HepG2 (cell line): Measurements from ENCODE around the gene RNF126. TPM values are rescaled to one million over a fixed set of nuclear protein-coding genes. Genes with fewer than 3 reads are reported as not detected.

Experiments
- DR1 ChIP-seq: sonication (generic); formaldehyde crosslinking; IDR thresholded peaks from 2 replicates; pipeline ENCODE4 v1.8.0; 2021; ENCODE audit warnings: mild to moderate bottlenecking, missing genetic modification reagents, inconsistent platforms
- DRAP1 ChIP-seq: IDR thresholded peaks from 2 replicates; pipeline ENCODE4 v1.6.1; 2016; ENCODE audit warnings: missing genetic modification reagents, missing compliant biosample characterization
- ESRRA ChIP-seq: sonication (generic); formaldehyde crosslinking; IDR thresholded peaks from 2 replicates; pipeline ENCODE4 v1.5.1; 2020; ENCODE audit warnings: mild to moderate bottlenecking, low read depth, missing genetic modification reagents
- ETV5 ChIP-seq: IDR thresholded peaks from 2 replicates; pipeline ENCODE4 v1.6.1; 2018; ENCODE audit warnings: missing biosample characterization, missing genetic modification reagents, inconsistent platforms, borderline replicate concordance
- HMGXB4 ChIP-seq, 2 experiments: sonication (generic) in 1 of 2; formaldehyde crosslinking in 1 of 2; IDR thresholded peaks; 2 replicates each; pipeline versions ENCODE4 v1.4.0 to v1.6.1; 2018 to 2020; ENCODE audit warnings: missing genetic modification reagents in 2 of 2, borderline replicate concordance in 1 of 2, low read depth in 1 of 2, mild to moderate bottlenecking in 1 of 2, missing biosample characterization in 1 of 2
- HNRNPLL ChIP-seq: fragments of 200-400 bp; formaldehyde crosslinking; IDR thresholded peaks from 2 replicates; pipeline ENCODE4 v1.6.1; 2017; ENCODE audit warnings: mild to moderate bottlenecking, low read depth, low read length; ENCODE audit not compliant: poor library complexity, severe bottlenecking
- IRX3 ChIP-seq: sonication (generic); formaldehyde crosslinking; IDR thresholded peaks from 2 replicates; pipeline ENCODE4 v1.8.1; 2023; ENCODE audit warnings: mild to moderate bottlenecking, low read depth, missing genetic modification reagents, borderline replicate concordance
- MAFF ChIP-seq: IDR thresholded peaks from 2 replicates; pipeline ENCODE4 v1.6.1; 2011; ENCODE audit warnings: low read depth, low read length, improper control_type of control experiment
- MTA3 ChIP-seq: sonication (generic); formaldehyde crosslinking; IDR thresholded peaks from 2 replicates; pipeline ENCODE4 v1.4.0; 2020; ENCODE audit warnings: missing genetic modification reagents
- REPIN1 ChIP-seq: sonication (generic); formaldehyde crosslinking; IDR thresholded peaks from 2 replicates; pipeline ENCODE4 v1.8.0; 2022; ENCODE audit warnings: missing genetic modification reagents, low read depth, mild to moderate bottlenecking, borderline replicate concordance
- RXRB ChIP-seq: IDR thresholded peaks from 2 replicates; pipeline ENCODE4 v1.6.1; 2016; ENCODE audit warnings: borderline replicate concordance, missing genetic modification reagents, missing compliant biosample characterization
- TARDBP ChIP-seq: sonication (generic); formaldehyde crosslinking; IDR thresholded peaks from 2 replicates; pipeline ENCODE4 v1.8.0; 2022; ENCODE audit warnings: mild to moderate bottlenecking, missing genetic modification reagents
- TBX2 ChIP-seq: sonication (generic); formaldehyde crosslinking; IDR thresholded peaks from 2 replicates; pipeline ENCODE4 v1.5.0; 2020; ENCODE audit warnings: missing genetic modification reagents, mild to moderate bottlenecking, borderline replicate concordance
- YEATS2 ChIP-seq: sonication (generic); formaldehyde crosslinking; IDR thresholded peaks from 2 replicates; pipeline ENCODE4 v1.4.0; 2020; ENCODE audit warnings: missing genetic modification reagents, borderline replicate concordance
- YY1 ChIP-seq: IDR thresholded peaks from 2 replicates; pipeline ENCODE4 v1.6.1; 2011; ENCODE audit warnings: low read length, low read depth, moderate library complexity, mild to moderate bottlenecking; ENCODE audit not compliant: insufficient read depth, insufficient replicate concordance
- ZFP91 ChIP-seq: sonication (generic); formaldehyde crosslinking; IDR thresholded peaks from 2 replicates; pipeline ENCODE4 v1.9.0; 2022; ENCODE audit warnings: missing genetic modification reagents, mild to moderate bottlenecking, borderline replicate concordance
- ZFX ChIP-seq: sonication (generic); formaldehyde crosslinking; IDR thresholded peaks from 2 replicates; pipeline ENCODE4 v1.4.0; 2020; ENCODE audit warnings: mild to moderate bottlenecking, low read depth, missing genetic modification reagents, moderate library complexity
- ZNF207 ChIP-seq: fragments of 450-650 bp; IDR thresholded peaks from 2 replicates; pipeline ENCODE4 v1.6.1; 2016; ENCODE audit warnings: antibody characterized with exemption, borderline replicate concordance
- ZNF296 ChIP-seq: sonication (generic); formaldehyde crosslinking; conservative IDR thresholded peaks from 2 replicates; pipeline ENCODE4 v1.5.0; 2020; ENCODE audit warnings: mild to moderate bottlenecking, missing genetic modification reagents
- ZNF580 ChIP-seq: IDR thresholded peaks from 2 replicates; pipeline ENCODE4 v1.6.1; 2016; ENCODE audit warnings: low read depth, borderline replicate concordance
- ZNF792 ChIP-seq: IDR thresholded peaks from 2 replicates; pipeline ENCODE4 v1.6.1; 2016
- ZSCAN31 ChIP-seq: sonication (generic); formaldehyde crosslinking; IDR thresholded peaks from 2 replicates; pipeline ENCODE4 v1.5.0; 2020; ENCODE audit warnings: low read depth, mild to moderate bottlenecking, missing genetic modification reagents
- polyA plus RNA-seq, 8 experiments: library from polyadenylated mRNA; depleted of rRNA in 3 of 8; stranded (reverse) in 7 of 8; unstranded in 1 of 8; fragments of >200 nt; fragmentation: Illumina TruSeq in 4 of 8; extraction: Trizol in 4 of 8; gene quantifications; 2 replicates each; pipeline versions ENCODE4 v1.2.1 to v1.2.3, GENCODE V29; 2011 to 2016; ENCODE audit warnings: low read depth in 4 of 8, missing spikeins in 1 of 8, mixed read lengths in 1 of 8; ENCODE audit not compliant: insufficient read depth in 1 of 8
- total RNA-seq, 5 experiments: library from RNA; depleted of rRNA; stranded (reverse); fragments of >200 nt; fragmentation: Illumina TruSeq; extraction: Trizol; gene quantifications; 2 replicates each; pipeline ENCODE4 v1.2.3, GENCODE V29; 2016; ENCODE audit warnings: low read depth in 1 of 5

Gene RNF126
- total and polyA plus RNA-seq, 2 of the 13 experiments (the other 11 are each of a cell fraction or from before 2014, with no cell fraction given) = 23.2 to 34.0 TPM

GRCh38 chr19:664913-665443 is 2.0 kb upstream of the RNF126 start (continued):
- peak; percentile 60; the same call in 1 of the 2 replicates for TF ChIP-seq ZSCAN31
- TF ChIP-seq YEATS2 = peak; percentile 30; the same call in 1 of the 2 replicates
- no peak for TF ChIP-seq MAFF
- TF ChIP-seq ZNF207 = no peak
- peak; percentile 76; the same call in 1 of the 2 replicates for TF ChIP-seq TBX2 (CRISPR knock-in tag)
- TF ChIP-seq ETV5 = 0 out of 2 replicates have a peak, but pooled peaks have one; percentile 41
- peak; percentile 59; the same call in 1 of the 2 replicates for TF ChIP-seq ZNF580 (CRISPR knock-in tag)
- peak; percentile 65 for TF ChIP-seq HNRNPLL
- TF ChIP-seq ZNF792 (CRISPR knock-in tag) = peak; percentile 62; the same call in 1 of the 2 replicates
- TF ChIP-seq MTA3 (CRISPR knock-in tag) = no peak
- TF ChIP-seq REPIN1 (CRISPR knock-in tag) = peak; percentile 84
- TF ChIP-seq DR1 (CRISPR knock-in tag) = 0 out of 2 replicates have a peak, but pooled peaks have one; percentile 27
- TF ChIP-seq IRX3 = peak; percentile 57; the same call in 1 of the 2 replicates
- peak; percentile 62 for TF ChIP-seq ZFP91
- peak; percentile 59 for TF ChIP-seq YY1
- peak; percentile 78 for TF ChIP-seq ZFX (CRISPR knock-in tag)
- TF ChIP-seq RXRB = peak; percentile 74; the same call in 1 of the 2 replicates
- peak; percentile 35; the same call in 1 of the 2 replicates for TF ChIP-seq TARDBP (CRISPR knock-in tag)
- no peak for TF ChIP-seq ZNF296 (CRISPR knock-in tag)
- peak; percentile 64 to 79; a peak in 3 of 4 replicates for TF ChIP-seq HMGXB4 (CRISPR knock-in tag; IDR thresholded peaks at IDR 0.05; ENCODE audit: borderline replicate concordance in 1 of 2, low read depth in 1 of 2)
- 0 out of 2 replicates have a peak, but pooled peaks have one; percentile 42 for TF ChIP-seq ESRRA (CRISPR knock-in tag)
- TF ChIP-seq DRAP1 (CRISPR knock-in tag) = 0 out of 2 replicates have a peak, but pooled peaks have one; percentile 13
